HepG2 (cell line): ENCODE data around the gene TAGLN. TPM values are rescaled to one million over a fixed set of nuclear protein-coding genes. Genes with fewer than 3 reads are reported as not detected.

ENCODE experiments used
- AHR ChIP-seq: IDR thresholded peaks from 2 replicates; pipeline ENCODE4 v1.6.1; 2018; ENCODE audit warnings: missing genetic modification reagents, missing compliant biosample characterization
- ATM ChIP-seq: fragments of 450-650 bp; IDR thresholded peaks from 2 replicates; pipeline ENCODE4 v1.7.1; 2017; ENCODE audit warnings: mild to moderate bottlenecking, borderline replicate concordance
- CC2D1A ChIP-seq: sonication (generic); formaldehyde crosslinking; IDR thresholded peaks from 2 replicates; pipeline ENCODE4 v1.8.1; 2023; ENCODE audit warnings: mild to moderate bottlenecking, missing genetic modification reagents
- ETV6 ChIP-seq: sonication (generic); formaldehyde crosslinking; conservative IDR thresholded peaks from 2 replicates; pipeline ENCODE4 v1.4.0; 2020; ENCODE audit warnings: missing genetic modification reagents
- GATAD1 ChIP-seq: IDR thresholded peaks from 2 replicates; pipeline ENCODE4 v1.6.1; 2016; ENCODE audit warnings: missing genetic modification reagents, missing compliant biosample characterization
- HIC2 ChIP-seq: sonication (generic); formaldehyde crosslinking; IDR thresholded peaks from 2 replicates; pipeline ENCODE4 v1.9.0; 2022; ENCODE audit warnings: low read depth, missing genetic modification reagents
- MAX ChIP-seq: IDR thresholded peaks from 2 replicates; pipeline ENCODE4 v1.6.1; 2012; ENCODE audit warnings: inconsistent platforms
- MBNL3 ChIP-seq: fragments of 250-450 bp; sonication (Bioruptor Pico); conservative IDR thresholded peaks from 2 replicates; pipeline ENCODE4 v1.8.0; 2022; ENCODE audit warnings: mild to moderate bottlenecking, inconsistent platforms
- MNT ChIP-seq: fragments of 450-650 bp; IDR thresholded peaks from 2 replicates; pipeline ENCODE4 v1.6.1; 2016
- MTA3 ChIP-seq: sonication (generic); formaldehyde crosslinking; IDR thresholded peaks from 2 replicates; pipeline ENCODE4 v1.4.0; 2020; ENCODE audit warnings: missing genetic modification reagents
- MYPOP ChIP-seq: sonication (generic); formaldehyde crosslinking; IDR thresholded peaks from 2 replicates; pipeline ENCODE4 v1.8.1; 2023; ENCODE audit warnings: mild to moderate bottlenecking, moderate library complexity, missing genetic modification reagents
- NCOA1 ChIP-seq: sonication (generic); formaldehyde crosslinking; IDR thresholded peaks from 2 replicates; pipeline ENCODE4 v1.9.0; 2021; ENCODE audit warnings: missing genetic modification reagents
- RFX1 ChIP-seq: fragments of 450-650 bp; IDR thresholded peaks from 2 replicates; pipeline ENCODE4 v1.6.1; 2017
- SALL1 ChIP-seq: sonication (generic); formaldehyde crosslinking; IDR thresholded peaks from 2 replicates; pipeline ENCODE4 v1.8.0; 2022; ENCODE audit warnings: mild to moderate bottlenecking, missing genetic modification reagents
- ZHX2 ChIP-seq, 2 experiments: sonication (generic) in 1 of 2; formaldehyde crosslinking in 1 of 2; IDR thresholded peaks; 2 replicates each; pipeline versions ENCODE4 v1.6.1 to v1.9.0; 2014 to 2022; ENCODE audit warnings: antibody characterized with exemption in 1 of 2, borderline replicate concordance in 1 of 2, inconsistent platforms in 1 of 2, low read depth in 1 of 2, missing genetic modification reagents in 1 of 2
- ZNF512B ChIP-seq: sonication (generic); formaldehyde crosslinking; IDR thresholded peaks from 2 replicates; pipeline ENCODE4 v1.5.1; 2020; ENCODE audit warnings: missing genetic modification reagents, mild to moderate bottlenecking, borderline replicate concordance
- ZNF616 ChIP-seq: sonication (generic); formaldehyde crosslinking; IDR thresholded peaks from 2 replicates; pipeline ENCODE4 v1.5.0; 2020; ENCODE audit warnings: low read depth, mild to moderate bottlenecking, missing genetic modification reagents
- ZNF652 ChIP-seq: IDR thresholded peaks from 2 replicates; pipeline ENCODE4 v1.6.1; 2016; ENCODE audit warnings: low read depth, borderline replicate concordance
- polyA plus RNA-seq, 8 experiments: library from polyadenylated mRNA; depleted of rRNA in 3 of 8; stranded (reverse) in 7 of 8; unstranded in 1 of 8; fragments of >200 nt; fragmentation: Illumina TruSeq in 4 of 8; extraction: Trizol in 4 of 8; gene quantifications; 2 replicates each; pipeline versions ENCODE4 v1.2.1 to v1.2.3, GENCODE V29; 2011 to 2016; ENCODE audit warnings: low read depth in 4 of 8, missing spikeins in 1 of 8, mixed read lengths in 1 of 8; ENCODE audit not compliant: insufficient read depth in 1 of 8
- total RNA-seq, 5 experiments: library from RNA; depleted of rRNA; stranded (reverse); fragments of >200 nt; fragmentation: Illumina TruSeq; extraction: Trizol; gene quantifications; 2 replicates each; pipeline ENCODE4 v1.2.3, GENCODE V29; 2016; ENCODE audit warnings: low read depth in 1 of 5

Gene TAGLN
- total and polyA plus RNA-seq, 2 of the 13 experiments (the other 11 are each of a cell fraction or from before 2014, with no cell fraction given) = 12.6 to 75.4 TPM

GRCh38 chr11:117231842-117232091 is 32.6 kb downstream of the TAGLN start, which contains the start of gene PCSK7 (continued):
- TF ChIP-seq HIC2 (CRISPR knock-in tag) = no peak
- no peak for TF ChIP-seq ETV6 (CRISPR knock-in tag)
- TF ChIP-seq GATAD1 (CRISPR knock-in tag) = 0 out of 2 replicates have a peak, but pooled peaks have one; percentile 45
- no peak for TF ChIP-seq ZNF616
- TF ChIP-seq ZNF512B (CRISPR knock-in tag) = no peak
- no peak for TF ChIP-seq CC2D1A (CRISPR knock-in tag)
- 0 out of 2 replicates have a peak, but pooled peaks have one; percentile 48 for TF ChIP-seq NCOA1 (CRISPR knock-in tag)
- TF ChIP-seq ZHX2 (IDR thresholded peaks at IDR 0.05; ENCODE audit: low read depth) = no peak
- no peak for TF ChIP-seq ZHX2 (CRISPR knock-in tag; IDR thresholded peaks at IDR 0.05; ENCODE audit: borderline replicate concordance)
- no peak for TF ChIP-seq MNT
- no peak for TF ChIP-seq MTA3 (CRISPR knock-in tag)
- no peak for TF ChIP-seq MBNL3 (CRISPR knock-in tag)
- no peak for TF ChIP-seq SALL1 (CRISPR knock-in tag)
- TF ChIP-seq MYPOP (CRISPR knock-in tag) = no peak
- TF ChIP-seq AHR (CRISPR knock-in tag) = no peak
- 0 out of 2 replicates have a peak, but pooled peaks have one; percentile 24 for TF ChIP-seq MAX
- TF ChIP-seq ATM = no peak
- no peak for TF ChIP-seq ZNF652 (CRISPR knock-in tag)
- no peak for TF ChIP-seq RFX1
